ENCODE measurements around the gene SEMA4G. TPM values are rescaled to one million over a fixed set of nuclear protein-coding genes. Genes with fewer than 3 reads are reported as not detected.
A peak's percentile ranks its signal among the peaks of the same experiment; 100 is the strongest.

SEMA4G gene
- total RNA-seq, 1 experiment from 2014 or later = not detected

GRCh38 chr10:101008823-101009423, 39.6 kb downstream of the SEMA4G start:
- no peak overlapping the region for H3K27ac ChIP-seq (ENCODE audit: low read length)
- no peaks in the 10 kb centered on the region for H3K9me2 ChIP-seq (replicated peaks; ENCODE audit: insufficient read depth, low read length)
- no peaks in the 10 kb centered on the region for H3K36me3 ChIP-seq (ENCODE audit: insufficient read depth, low read length)
- H3K4me2 ChIP-seq (ENCODE audit: low read depth, low read length, poor library complexity, severe bottlenecking) = no peak overlapping the region
- no peak for DNase-seq
- peaks cover 14% of the 10 kb centered on the region for H3K4me1 ChIP-seq (ENCODE audit: low read length)
- H3K4me3 ChIP-seq (ENCODE audit: low read length) = no peak overlapping the region
- H2AFZ ChIP-seq (ENCODE audit: low read length) = no peak overlapping the region
- no peaks in the 10 kb centered on the region for H4K20me1 ChIP-seq (ENCODE audit: insufficient read depth, low read depth, low read length)
- H3K9ac ChIP-seq (ENCODE audit: low read length) = no peak overlapping the region
- no peaks in the 10 kb centered on the region for H3K79me2 ChIP-seq (ENCODE audit: low read length)
- H3K9me3 ChIP-seq (ENCODE audit: low read length) = no peaks in the 10 kb centered on the region
- no peaks in the 10 kb centered on the region for H3K27me3 ChIP-seq (ENCODE audit: low read length)

- no peak for DNase-seq
- Histone ChIP-seq H3K4me1 (ENCODE audit: low read length) (peaks cover 27% of the 10 kb centered on the region), H3K27ac (ENCODE audit: low read length) (no peak overlapping the region), H3K36me3 (ENCODE audit: insufficient read depth, low read length) (no peaks in the 10 kb centered on the region), H3K79me2 (ENCODE audit: low read length) (no peaks in the 10 kb centered on the region), H3K4me3 (ENCODE audit: low read length) (no peak overlapping the region), H3K9me2 (replicated peaks; ENCODE audit: insufficient read depth, low read length) (no peaks in the 10 kb centered on the region), H3K27me3 (ENCODE audit: low read length) (no peaks in the 10 kb centered on the region), H4K20me1 (ENCODE audit: insufficient read depth, low read depth, low read length) (no peaks in the 10 kb centered on the region), H3K9ac (ENCODE audit: low read length) (no peak overlapping the region), H3K9me3 (ENCODE audit: low read length) (no peaks in the 10 kb centered on the region), H3K4me2 (ENCODE audit: low read depth, low read length, poor library complexity, severe bottlenecking) (no peak overlapping the region), H2AFZ (ENCODE audit: low read length) (no peak overlapping the region)
Observed at GRCh38 chr10:101010329-101010728, 41.0 kb downstream of the SEMA4G start.

- Histone ChIP-seq H2AFZ (ENCODE audit: low read length) (no peak overlapping the region), H3K9me3 (ENCODE audit: low read length) (no peaks in the 10 kb centered on the region), H3K4me1 (ENCODE audit: low read length) (peaks cover 41% of the 10 kb centered on the region), H3K27ac (ENCODE audit: low read length) (no peak overlapping the region), H3K79me2 (ENCODE audit: low read length) (no peaks in the 10 kb centered on the region), H3K9ac (ENCODE audit: low read length) (no peak overlapping the region), H3K36me3 (ENCODE audit: insufficient read depth, low read length) (no peaks in the 10 kb centered on the region), H4K20me1 (ENCODE audit: insufficient read depth, low read depth, low read length) (no peaks in the 10 kb centered on the region), H3K9me2 (replicated peaks; ENCODE audit: insufficient read depth, low read length) (no peaks in the 10 kb centered on the region), H3K4me3 (ENCODE audit: low read length) (no peak overlapping the region), H3K4me2 (ENCODE audit: low read depth, low read length, poor library complexity, severe bottlenecking) (no peak overlapping the region), H3K27me3 (ENCODE audit: low read length) (no peaks in the 10 kb centered on the region)
- no peak for DNase-seq
Observed at GRCh38 chr10:101011517-101012423, 42.5 kb downstream of the SEMA4G start.

GRCh38 chr10:101012525-101013364, 43.4 kb downstream of the SEMA4G start:
- H3K4me2 ChIP-seq (ENCODE audit: low read depth, low read length, poor library complexity, severe bottlenecking) = peak overlapping the region; percentile 27
- H3K4me3 ChIP-seq (ENCODE audit: low read length) = no peak overlapping the region
- no peak overlapping the region for H3K27ac ChIP-seq (ENCODE audit: low read length)
- H3K9me2 ChIP-seq (replicated peaks; ENCODE audit: insufficient read depth, low read length) = no peaks in the 10 kb centered on the region
- H3K27me3 ChIP-seq (ENCODE audit: low read length) = no peaks in the 10 kb centered on the region
- H3K9me3 ChIP-seq (ENCODE audit: low read length) = no peaks in the 10 kb centered on the region
- H2AFZ ChIP-seq (ENCODE audit: low read length) = no peak overlapping the region
- no peaks in the 10 kb centered on the region for H3K79me2 ChIP-seq (ENCODE audit: low read length)
- H3K36me3 ChIP-seq (ENCODE audit: insufficient read depth, low read length) = no peaks in the 10 kb centered on the region
- no peaks in the 10 kb centered on the region for H4K20me1 ChIP-seq (ENCODE audit: insufficient read depth, low read depth, low read length)
- DNase-seq = peak; percentile 92
- peaks cover 51% of the 10 kb centered on the region for H3K4me1 ChIP-seq (ENCODE audit: low read length)
- no peak overlapping the region for H3K9ac ChIP-seq (ENCODE audit: low read length)

- no peaks in the 10 kb centered on the region for H3K9me3 ChIP-seq (ENCODE audit: low read length)
- no peaks in the 10 kb centered on the region for H3K27me3 ChIP-seq (ENCODE audit: low read length)
- H3K4me1 ChIP-seq (ENCODE audit: low read length) = peaks cover 57% of the 10 kb centered on the region
- no peak overlapping the region for H3K4me3 ChIP-seq (ENCODE audit: low read length)
- no peak overlapping the region for H3K27ac ChIP-seq (ENCODE audit: low read length)
- H2AFZ ChIP-seq (ENCODE audit: low read length) = no peak overlapping the region
- no peak overlapping the region for H3K9ac ChIP-seq (ENCODE audit: low read length)
- no peaks in the 10 kb centered on the region for H4K20me1 ChIP-seq (ENCODE audit: insufficient read depth, low read depth, low read length)
- no peaks in the 10 kb centered on the region for H3K79me2 ChIP-seq (ENCODE audit: low read length)
- H3K36me3 ChIP-seq (ENCODE audit: insufficient read depth, low read length) = no peaks in the 10 kb centered on the region
- DNase-seq = no peak
- H3K9me2 ChIP-seq (replicated peaks; ENCODE audit: insufficient read depth, low read length) = no peaks in the 10 kb centered on the region
- H3K4me2 ChIP-seq (ENCODE audit: low read depth, low read length, poor library complexity, severe bottlenecking) = peak overlapping the region; percentile 27
Observed at GRCh38 chr10:101013365-101013825, 44.1 kb downstream of the SEMA4G start.

GRCh38 chr10:101014230-101014884, 45.1 kb downstream of the SEMA4G start:
- H3K79me2 ChIP-seq (ENCODE audit: low read length) = no peaks in the 10 kb centered on the region
- no peaks in the 10 kb centered on the region for H3K9me2 ChIP-seq (replicated peaks; ENCODE audit: insufficient read depth, low read length)
- peaks cover 64% of the 10 kb centered on the region for H3K4me1 ChIP-seq (ENCODE audit: low read length)
- H3K9me3 ChIP-seq (ENCODE audit: low read length) = no peaks in the 10 kb centered on the region
- H3K27me3 ChIP-seq (ENCODE audit: low read length) = no peaks in the 10 kb centered on the region
- no peaks in the 10 kb centered on the region for H4K20me1 ChIP-seq (ENCODE audit: insufficient read depth, low read depth, low read length)
- H3K4me3 ChIP-seq (ENCODE audit: low read length) = peak overlapping the region; percentile 14; the same call in 1 of the 2 replicates
- no peaks in the 10 kb centered on the region for H3K36me3 ChIP-seq (ENCODE audit: insufficient read depth, low read length)
- peak overlapping the region; percentile 95 for H3K4me2 ChIP-seq (ENCODE audit: low read depth, low read length, poor library complexity, severe bottlenecking)
- DNase-seq = peak; percentile 91
- H3K27ac ChIP-seq (ENCODE audit: low read length) = peak overlapping the region; percentile 92
- H2AFZ ChIP-seq (ENCODE audit: low read length) = no peak overlapping the region
- peak overlapping the region; percentile 61 for H3K9ac ChIP-seq (ENCODE audit: low read length)

- Histone ChIP-seq H3K36me3 (ENCODE audit: insufficient read depth, low read length) (no peaks in the 10 kb centered on the region), H3K79me2 (ENCODE audit: low read length) (no peaks in the 10 kb centered on the region), H3K9ac (ENCODE audit: low read length) (peak overlapping the region; percentile 61), H4K20me1 (ENCODE audit: insufficient read depth, low read depth, low read length) (no peaks in the 10 kb centered on the region), H2AFZ (ENCODE audit: low read length) (no peak overlapping the region; the same call in 1 of the 2 replicates), H3K9me3 (ENCODE audit: low read length) (no peaks in the 10 kb centered on the region), H3K4me1 (ENCODE audit: low read length) (peaks cover 64% of the 10 kb centered on the region), H3K4me2 (ENCODE audit: low read depth, low read length, poor library complexity, severe bottlenecking) (peak overlapping the region; percentile 95), H3K27ac (ENCODE audit: low read length) (peak overlapping the region; percentile 92), H3K9me2 (replicated peaks; ENCODE audit: insufficient read depth, low read length) (no peaks in the 10 kb centered on the region), H3K27me3 (ENCODE audit: low read length) (no peaks in the 10 kb centered on the region), H3K4me3 (ENCODE audit: low read length) (peak overlapping the region; percentile 14; the same call in 1 of the 2 replicates)
- peak; percentile 72 for DNase-seq
Observed at GRCh38 chr10:101014966-101015581, 45.8 kb downstream of the SEMA4G start.
